Lower leg skin (tissue), 4 donors: ENCODE data around the gene HEATR9. TPM values are rescaled to one million over a fixed set of nuclear protein-coding genes. Genes with fewer than 3 reads are reported as not detected.

Source experiments
- DNase-seq, 2 donors: peaks; one replicate each; pipeline ENCODE4 v3.0.0-alpha.2; 2019; ENCODE audit warnings: low spot score in 2 of 2
- H3K4me3 ChIP-seq: fragments of 200-600 bp; sonication (generic); 2 replicates; pipeline ENCODE4 v1.5.1; 2017; ENCODE audit warnings: mild to moderate bottlenecking, low read depth; ENCODE audit not compliant: poor library complexity, severe bottlenecking
- POLR2A ChIP-seq, 2 donors: fragments of 450-650 bp; IDR thresholded peaks; one replicate each; pipeline ENCODE4 v1.6.1; 2016 to 2017; ENCODE audit warnings: antibody characterized with exemption in 2 of 2, mild to moderate bottlenecking in 1 of 2, moderate library complexity in 1 of 2
- WGBS, 2 donors: methylation state at CpG; one replicate each; pipeline ENCODE4 v1.1.5; 2018; 5-methylcytosine and 5-hydroxymethylcytosine counted together
- intact Hi-C: fragments of 100-400 bp; cut with DNase I; formaldehyde crosslinking; loops from one replicate; pipeline ENCODE4 v1.15.0; 2023; ENCODE audit warnings: low total_unique reads
- total RNA-seq, 4 donors: library from RNA; depleted of rRNA; stranded (reverse); fragments of >200 nt; gene quantifications; one replicate each; pipeline ENCODE4 v1.1.0, GENCODE V29; 2016
- TF ChIP-seq, protein P1 (sequence below), 3 donors: fragments of 450-650 bp; IDR thresholded peaks; one replicate each; pipeline ENCODE4 v1.5.1; 2016; ENCODE audit warnings: antibody characterized with exemption in 3 of 3, mild to moderate bottlenecking in 3 of 3, moderate library complexity in 2 of 3

Gene HEATR9, protein sequence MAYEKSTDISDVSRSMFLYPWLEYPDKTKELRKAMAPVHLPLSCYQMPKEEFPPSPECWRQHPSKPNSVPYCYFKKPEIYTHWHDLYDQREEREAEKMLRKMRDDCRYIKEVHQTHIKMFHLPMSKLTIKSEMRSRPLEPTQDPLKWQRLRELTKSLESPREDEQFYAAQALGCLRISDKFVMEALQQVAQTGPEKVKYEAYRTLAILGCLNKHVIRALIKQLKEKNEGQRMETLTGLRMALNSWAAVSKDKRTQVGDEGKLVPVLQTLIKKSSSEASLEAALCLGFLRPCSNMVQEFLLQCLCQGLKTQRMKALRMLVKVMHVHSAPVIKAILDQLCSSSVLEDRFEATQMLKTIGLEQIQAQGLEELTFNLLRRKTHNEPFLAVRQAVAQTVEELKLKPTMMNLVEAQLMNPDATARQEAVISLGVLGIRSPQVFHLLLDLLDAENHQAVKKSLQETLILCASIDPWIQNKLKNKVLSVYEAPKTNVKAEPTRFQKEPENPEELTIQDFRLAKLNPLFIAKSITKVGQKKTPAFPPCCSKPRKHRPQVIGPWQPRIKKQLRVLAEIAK
- not detected for total RNA-seq

DNA sequence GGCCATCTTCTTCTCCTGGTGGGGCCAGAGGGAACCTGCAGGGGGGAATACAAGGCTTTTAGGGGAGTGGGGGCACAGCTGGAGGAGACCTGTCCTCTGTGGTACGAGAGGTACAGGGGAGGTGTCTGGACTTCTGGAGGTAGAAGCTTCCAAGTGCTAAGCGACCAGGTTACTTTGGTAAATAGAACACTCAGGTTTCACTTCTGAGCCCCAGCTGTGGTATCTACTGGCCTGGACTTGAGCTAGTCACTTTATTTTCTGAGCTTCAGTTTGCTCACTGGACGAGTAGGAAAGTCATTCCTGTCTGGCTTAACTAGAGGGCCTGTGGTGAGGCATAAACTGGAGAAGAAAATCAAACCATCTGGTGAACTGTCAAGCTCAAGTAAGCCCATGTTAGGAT, at the start of gene HEATR9:
TSS of gene HEATR9 (minus strand) at position 155 of the 400 bp plus-strand sequence. CDS start at position 6, 149 bp downstream.
- no peak within 1 kb of the TSS for H3K4me3 ChIP-seq
- intact Hi-C loops, result no loop called here
- TF ChIP-seq, protein P1, sequence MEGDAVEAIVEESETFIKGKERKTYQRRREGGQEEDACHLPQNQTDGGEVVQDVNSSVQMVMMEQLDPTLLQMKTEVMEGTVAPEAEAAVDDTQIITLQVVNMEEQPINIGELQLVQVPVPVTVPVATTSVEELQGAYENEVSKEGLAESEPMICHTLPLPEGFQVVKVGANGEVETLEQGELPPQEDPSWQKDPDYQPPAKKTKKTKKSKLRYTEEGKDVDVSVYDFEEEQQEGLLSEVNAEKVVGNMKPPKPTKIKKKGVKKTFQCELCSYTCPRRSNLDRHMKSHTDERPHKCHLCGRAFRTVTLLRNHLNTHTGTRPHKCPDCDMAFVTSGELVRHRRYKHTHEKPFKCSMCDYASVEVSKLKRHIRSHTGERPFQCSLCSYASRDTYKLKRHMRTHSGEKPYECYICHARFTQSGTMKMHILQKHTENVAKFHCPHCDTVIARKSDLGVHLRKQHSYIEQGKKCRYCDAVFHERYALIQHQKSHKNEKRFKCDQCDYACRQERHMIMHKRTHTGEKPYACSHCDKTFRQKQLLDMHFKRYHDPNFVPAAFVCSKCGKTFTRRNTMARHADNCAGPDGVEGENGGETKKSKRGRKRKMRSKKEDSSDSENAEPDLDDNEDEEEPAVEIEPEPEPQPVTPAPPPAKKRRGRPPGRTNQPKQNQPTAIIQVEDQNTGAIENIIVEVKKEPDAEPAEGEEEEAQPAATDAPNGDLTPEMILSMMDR (IDR thresholded peaks at IDR 0.05), result no peak
- TF ChIP-seq POLR2A (IDR thresholded peaks at IDR 0.05), result no peak
- no peak for DNase-seq
- WGBS, 2 donors, result 83 to 89% methylated on average over 3 of the region's 3 CpGs

DNA sequence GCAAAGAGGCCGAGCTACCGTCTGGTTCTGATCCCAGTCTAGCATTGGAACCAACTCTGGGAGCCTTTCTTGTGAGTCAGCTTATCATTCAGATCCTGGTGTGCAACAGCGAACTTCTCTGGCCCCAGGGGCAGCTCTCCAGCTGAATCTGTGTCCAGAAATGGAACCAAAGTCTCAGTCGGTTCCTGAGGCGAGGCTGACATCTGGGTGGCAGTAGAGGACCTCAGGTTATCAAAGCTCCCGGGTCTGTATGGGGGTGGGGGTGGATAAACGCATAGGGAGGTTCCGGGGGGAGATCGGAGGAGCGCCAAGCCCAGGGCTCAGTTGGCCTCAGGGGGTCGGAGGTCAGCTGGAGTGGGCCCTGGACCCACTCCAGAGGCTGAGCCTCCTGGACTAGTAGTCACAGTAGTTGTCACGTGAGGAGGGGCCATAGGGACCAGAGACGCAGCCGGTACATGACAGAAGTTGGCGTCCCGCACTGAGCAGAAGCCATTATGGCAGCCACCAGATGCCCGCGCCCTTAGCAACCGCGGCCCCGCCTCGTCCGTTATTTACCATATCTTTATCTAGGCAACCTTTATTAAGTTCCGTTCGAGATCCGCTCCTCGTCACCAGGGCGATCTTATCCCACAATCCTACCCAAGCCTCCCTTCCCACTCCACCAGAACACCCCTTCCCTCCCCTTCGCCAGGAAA, 49.0 kb upstream of the HEATR9 start:
- intact Hi-C loops, result no loop called here
- no peak for TF ChIP-seq POLR2A (IDR thresholded peaks at IDR 0.05)
- TF ChIP-seq, protein P1 (IDR thresholded peaks at IDR 0.05), result no peak
- WGBS, 2 donors, result 94 to 97% methylated on average over 29 of the region's 29 CpGs
- no peak overlapping the region for H3K4me3 ChIP-seq
- DNase-seq, result no peak

DNA sequence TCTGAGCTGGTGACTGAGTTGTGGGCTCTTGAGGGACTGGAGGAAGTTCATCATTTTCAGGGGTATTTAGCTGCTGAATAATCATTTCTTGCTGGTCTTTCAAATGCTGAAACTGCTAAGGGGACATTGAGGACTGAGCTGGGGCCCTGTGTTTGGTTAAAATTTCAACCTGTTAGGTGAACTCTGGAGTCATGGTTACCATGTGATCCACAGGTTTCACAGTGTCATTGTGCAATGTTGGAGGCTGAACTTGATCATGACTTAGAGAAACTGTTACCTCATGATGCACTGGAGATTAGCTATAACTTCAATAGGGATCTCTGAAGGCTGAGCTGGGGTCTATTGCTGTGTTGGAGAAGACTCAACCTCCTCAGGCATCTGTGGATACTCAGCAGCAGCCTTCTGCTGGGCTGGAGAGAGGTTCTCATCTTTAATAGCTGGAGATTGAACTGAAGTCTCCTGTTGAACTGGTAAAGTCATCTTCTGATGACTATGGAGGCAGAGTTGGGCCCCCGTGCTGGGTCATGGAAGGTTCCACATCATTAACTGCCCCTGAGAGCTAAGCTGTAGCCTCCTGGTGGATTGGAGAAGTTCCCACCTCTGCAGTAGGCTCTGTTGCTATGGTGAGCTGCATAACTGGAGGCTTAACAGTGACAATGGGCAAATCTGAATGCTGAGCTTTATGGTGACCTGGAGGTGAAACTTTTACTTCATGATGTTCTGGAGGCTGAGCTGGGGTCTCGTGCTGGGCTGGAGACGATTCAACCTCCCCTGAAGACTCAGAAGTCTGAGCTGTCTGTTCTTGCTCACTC, 46.7 kb upstream of the HEATR9 start:
- H3K4me3 ChIP-seq, result no peak overlapping the region
- TF ChIP-seq POLR2A (IDR thresholded peaks at IDR 0.05), result no peak
- TF ChIP-seq, protein P1 (IDR thresholded peaks at IDR 0.05), result no peak
- peak in 1 of 2 donors; percentile 76 for DNase-seq
- intact Hi-C loops, result no loop called here
- WGBS, 2 donors, result 84 to 100% methylated on average over 3 of the region's 3 CpGs

DNA sequence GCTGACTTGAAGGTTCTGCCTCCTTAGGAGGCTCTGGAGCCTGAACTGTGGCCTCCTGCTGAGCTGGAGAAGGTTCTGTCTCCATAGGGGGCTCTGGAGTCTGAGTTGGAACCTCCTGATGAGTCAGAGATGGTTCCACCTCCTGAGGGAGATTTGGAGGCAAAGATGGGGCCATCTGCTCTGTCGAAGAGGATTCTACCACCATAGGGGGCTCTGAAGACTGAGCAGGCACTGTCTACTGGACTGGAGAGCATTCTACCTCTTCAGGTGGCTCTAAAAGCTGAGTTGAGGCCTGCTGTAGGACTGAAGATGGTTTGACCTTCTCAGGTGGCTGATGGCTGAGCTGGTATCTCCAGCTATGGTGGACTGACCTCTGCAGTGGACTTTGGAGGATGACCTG, 45.7 kb upstream of the HEATR9 start:
- DNase-seq, result no peak
- intact Hi-C loops, result no loop called here
- no peak for TF ChIP-seq POLR2A (IDR thresholded peaks at IDR 0.05)
- TF ChIP-seq, protein P1 (IDR thresholded peaks at IDR 0.05), result no peak
- no peak overlapping the region for H3K4me3 ChIP-seq
- 89 to 100% methylated on average over 1 of the region's 1 CpG for WGBS, 2 donors

DNA sequence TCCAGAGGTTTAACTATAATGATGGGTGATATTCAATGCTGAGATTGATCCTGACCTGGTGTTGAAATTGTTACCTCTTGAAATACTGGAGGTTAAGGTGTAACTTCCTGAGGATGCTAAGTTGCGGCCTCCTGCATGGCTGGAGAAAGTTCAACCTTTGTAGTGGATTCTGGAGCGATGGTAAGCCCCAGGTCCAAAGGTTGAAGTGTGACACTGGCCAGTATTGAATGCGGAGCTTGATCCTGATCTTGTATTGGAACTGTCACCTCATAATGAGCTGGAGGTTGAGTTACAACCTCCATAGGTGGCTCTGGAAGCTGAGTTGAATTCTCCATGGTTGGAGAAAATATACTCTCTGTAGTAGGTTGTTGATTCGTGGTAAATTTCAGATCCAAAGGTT, 44.9 kb upstream of the HEATR9 start:
- intact Hi-C loops, result no loop called here
- no peak for DNase-seq
- no peak overlapping the region for H3K4me3 ChIP-seq
- TF ChIP-seq, protein P1 (IDR thresholded peaks at IDR 0.05), result no peak
- no peak for TF ChIP-seq POLR2A (IDR thresholded peaks at IDR 0.05)
- WGBS, 2 donors, result 71 to 93% methylated on average over 4 of the region's 4 CpGs
